Measurements from ENCODE around the gene HNRNPF.

- TF ChIP-seq TP53 (CRISPR knock-in tag; IDR thresholded peaks at IDR 0.05) (no peak), POLR2A (IDR thresholded peaks at IDR 0.05; ENCODE audit: low read length) (no peak), KDM1A (IDR thresholded peaks at IDR 0.05; ENCODE audit: low read depth) (no peak), MAX (IDR thresholded peaks at IDR 0.05) (no peak), RAD21 (conservative IDR thresholded peaks at IDR 0.05 in 1 of 2, IDR thresholded peaks at IDR 0.05 in 1 of 2) (no peak), CTCF (IDR thresholded peaks at IDR 0.05) (no peak), RCOR1 (IDR thresholded peaks at IDR 0.05; ENCODE audit: low read depth, low read length) (no peak), MAZ (IDR thresholded peaks at IDR 0.05; ENCODE audit: borderline replicate concordance, low read depth, low read length) (no peak), BCL3 (IDR thresholded peaks at IDR 0.05) (0 out of 3 replicates have a peak, but pooled peaks have one; percentile 51), RFX5 (IDR thresholded peaks at IDR 0.05) (no peak), HOXA7 (CRISPR knock-in tag; IDR thresholded peaks at IDR 0.05) (no peak; the same call in 1 of the 2 replicates)
These were observed 24.4 kb downstream of the HNRNPF start for GRCh38 chr10:43384252-43385221.

Data from A549 (cell line).